Measurements from ENCODE around the gene LRP3. TPM values are rescaled to one million over a fixed set of nuclear protein-coding genes. Genes with fewer than 3 reads are reported as not detected.
"Not testable (repeated sequence)": the region's sequence is repeated elsewhere in the genome, so short reads cannot be mapped to it uniquely, and the experiment has no call there.

LRP3 gene, protein sequence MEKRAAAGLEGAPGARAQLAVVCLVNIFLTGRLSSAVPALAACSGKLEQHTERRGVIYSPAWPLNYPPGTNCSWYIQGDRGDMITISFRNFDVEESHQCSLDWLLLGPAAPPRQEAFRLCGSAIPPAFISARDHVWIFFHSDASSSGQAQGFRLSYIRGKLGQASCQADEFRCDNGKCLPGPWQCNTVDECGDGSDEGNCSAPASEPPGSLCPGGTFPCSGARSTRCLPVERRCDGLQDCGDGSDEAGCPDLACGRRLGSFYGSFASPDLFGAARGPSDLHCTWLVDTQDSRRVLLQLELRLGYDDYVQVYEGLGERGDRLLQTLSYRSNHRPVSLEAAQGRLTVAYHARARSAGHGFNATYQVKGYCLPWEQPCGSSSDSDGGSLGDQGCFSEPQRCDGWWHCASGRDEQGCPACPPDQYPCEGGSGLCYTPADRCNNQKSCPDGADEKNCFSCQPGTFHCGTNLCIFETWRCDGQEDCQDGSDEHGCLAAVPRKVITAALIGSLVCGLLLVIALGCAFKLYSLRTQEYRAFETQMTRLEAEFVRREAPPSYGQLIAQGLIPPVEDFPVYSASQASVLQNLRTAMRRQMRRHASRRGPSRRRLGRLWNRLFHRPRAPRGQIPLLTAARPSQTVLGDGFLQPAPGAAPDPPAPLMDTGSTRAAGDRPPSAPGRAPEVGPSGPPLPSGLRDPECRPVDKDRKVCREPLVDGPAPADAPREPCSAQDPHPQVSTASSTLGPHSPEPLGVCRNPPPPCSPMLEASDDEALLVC
- 8.4 and 11.1 TPM in 2 replicates for total RNA-seq (2014; rRNA removed; shearing (Covaris generic))

DNA sequence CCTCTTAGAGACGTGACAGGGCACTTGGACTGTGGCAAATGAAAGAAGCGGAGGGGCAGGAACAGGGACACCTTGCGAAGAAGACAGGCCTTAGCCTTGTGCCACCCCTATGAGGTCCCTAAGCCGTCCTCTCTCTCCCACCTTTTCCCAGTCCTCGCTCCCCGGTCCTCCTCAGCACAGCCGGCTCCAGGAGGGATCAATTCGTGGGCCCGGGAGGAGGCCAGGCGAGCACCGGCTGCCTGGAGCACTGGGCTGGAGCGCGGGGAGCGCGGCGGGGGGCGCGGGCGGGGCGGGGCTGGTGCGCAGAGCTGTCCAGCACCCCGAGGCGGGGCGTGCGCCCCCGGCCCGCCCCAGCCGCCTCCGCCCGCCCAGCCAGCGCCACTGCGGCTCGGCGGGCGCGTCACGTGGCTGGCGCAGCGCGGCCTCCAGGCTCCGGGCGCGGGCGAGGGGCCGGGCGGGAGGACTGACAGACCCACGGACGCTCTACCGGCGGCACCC is at the start of gene LRP3:
TSS of gene LRP3 (plus strand) at position 466 of the 498 bp plus-strand sequence. CDS start 456 bp downstream, outside the sequence.
- DNase-seq (ENCODE audit: low read depth), result peak; percentile 43

DNA sequence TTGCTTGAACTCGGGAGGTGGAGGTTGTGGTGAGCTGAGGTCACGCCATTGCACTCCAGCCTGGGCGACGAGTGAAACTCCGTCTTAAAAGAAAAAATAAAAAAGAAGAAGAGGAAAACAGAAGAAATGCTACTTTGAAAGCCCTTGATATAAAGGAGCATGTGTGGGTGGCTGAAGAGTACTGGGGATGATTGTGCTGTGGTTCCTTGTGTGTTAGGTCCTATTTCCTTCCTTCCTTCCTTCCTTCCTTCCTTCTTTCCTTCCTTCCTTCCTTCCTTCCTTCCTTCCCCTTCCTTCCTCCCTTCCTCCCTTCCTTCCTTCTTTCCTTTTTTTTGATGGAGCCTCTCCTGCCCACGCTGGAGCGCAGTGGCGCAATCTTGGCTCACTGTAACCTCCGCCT is 47.9 kb upstream of the LRP3 start:
- no peak for DNase-seq (ENCODE audit: low read depth)

DNA sequence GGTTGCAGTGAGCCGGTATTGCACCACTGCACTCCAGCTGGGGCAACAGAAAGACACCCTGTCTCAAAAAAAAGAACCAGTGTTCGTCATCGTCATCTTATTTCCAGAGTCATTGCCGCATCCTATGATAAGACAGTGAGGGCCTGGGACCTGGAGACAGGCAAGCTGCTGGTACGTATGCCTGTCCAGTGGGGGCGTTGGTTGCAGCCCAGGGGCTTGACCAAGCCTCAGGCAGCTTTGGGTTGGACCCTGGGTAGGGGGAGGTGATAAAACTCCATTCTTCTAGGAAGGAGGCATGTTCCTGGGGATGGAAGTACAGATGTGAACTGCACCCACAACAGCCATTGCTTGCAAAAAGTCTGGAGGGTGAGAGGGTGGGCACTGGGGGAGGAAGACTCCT is 46.6 kb upstream of the LRP3 start:
- no peak for DNase-seq (ENCODE audit: low read depth)

DNA sequence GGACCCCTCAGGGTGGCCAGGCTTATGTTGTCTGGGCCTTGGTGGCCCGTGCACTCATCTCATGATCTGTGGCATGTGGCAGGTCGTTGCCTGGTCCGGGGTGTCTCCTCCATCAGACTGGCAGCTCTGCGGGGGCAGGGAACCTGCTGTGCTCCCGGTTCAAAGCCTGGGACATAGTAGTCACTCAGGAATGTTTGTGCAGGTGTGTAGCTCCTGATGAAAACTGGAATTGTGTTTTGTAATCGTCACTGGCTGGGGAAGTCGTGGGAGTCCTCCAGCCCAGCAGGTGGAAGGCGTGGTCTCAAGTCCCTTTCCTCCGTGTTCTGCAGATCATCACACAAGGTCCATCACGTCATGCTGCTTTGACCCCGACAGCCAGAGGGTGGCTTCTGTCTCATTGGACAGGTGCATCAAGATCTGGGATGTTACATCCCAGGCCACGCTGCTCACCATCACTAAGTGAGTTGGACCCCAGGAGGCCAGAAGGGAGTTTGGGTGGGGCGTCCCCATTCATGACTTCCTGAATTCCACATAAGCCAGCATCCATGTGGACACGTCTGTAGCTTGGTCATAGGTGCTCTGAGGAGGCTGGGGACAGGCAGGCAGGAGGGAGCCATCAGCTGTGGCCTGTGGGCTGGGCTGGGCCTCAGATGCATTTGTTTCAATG is 43.1 kb upstream of the LRP3 start:
- no peak for DNase-seq (ENCODE audit: low read depth)

DNA sequence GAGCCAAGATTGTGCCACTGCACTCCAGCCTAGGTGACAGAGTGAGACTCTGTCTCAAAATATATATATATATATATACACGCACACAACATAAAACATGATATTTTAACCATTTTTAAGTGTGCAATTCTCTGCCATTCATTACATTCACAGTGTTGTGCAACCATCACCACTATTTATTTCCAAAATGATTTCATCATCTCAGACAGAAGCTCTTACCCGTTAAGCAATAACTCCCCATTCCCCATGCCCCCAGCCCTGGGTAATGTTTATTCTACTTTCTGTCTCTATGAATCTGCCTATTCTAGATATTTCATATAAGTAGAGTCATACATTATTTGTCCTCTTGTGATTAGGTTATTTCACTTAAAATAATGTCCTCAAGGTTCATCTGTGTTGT is 42.0 kb upstream of the LRP3 start:
- no peak for DNase-seq (ENCODE audit: low read depth)

DNA sequence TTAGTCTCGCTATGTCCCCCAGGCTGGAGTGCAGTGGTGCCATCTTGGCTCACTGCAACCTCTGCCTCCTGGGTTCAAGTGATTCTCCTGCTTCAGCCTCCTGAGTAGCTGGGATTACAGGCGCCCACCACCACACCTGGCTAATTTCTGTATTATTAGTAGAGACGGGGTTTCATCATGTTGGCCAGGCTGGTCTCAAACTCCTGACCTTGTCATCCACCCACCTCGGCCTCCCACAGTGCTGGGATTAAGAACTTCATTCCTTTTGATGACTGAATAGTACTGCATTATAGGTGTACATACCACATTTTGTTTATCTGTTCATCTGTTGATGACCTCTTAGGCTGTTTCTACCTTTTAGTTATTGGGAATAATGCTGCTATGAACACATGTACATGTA is 41.5 kb upstream of the LRP3 start:
- not testable (repeated sequence) for DNase-seq (ENCODE audit: low read depth)

DNA sequence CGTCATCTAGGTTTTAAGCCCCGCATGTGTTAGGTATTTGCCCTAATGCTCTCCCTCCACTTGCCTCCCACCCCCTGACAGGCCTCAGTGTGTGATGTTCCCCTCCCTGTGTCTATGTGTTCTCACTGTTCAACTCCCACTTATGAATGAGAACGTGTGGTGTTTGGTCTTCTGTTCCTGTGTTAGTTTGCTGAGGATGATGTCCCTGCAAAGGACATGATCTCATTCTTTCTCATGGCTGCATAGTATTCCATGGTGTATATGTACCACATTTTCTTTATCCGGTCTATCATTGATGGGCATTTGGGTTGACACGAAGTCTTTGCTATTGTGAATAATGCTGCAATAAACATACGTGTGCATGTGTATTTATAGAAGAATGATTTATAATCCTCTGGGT is 39.8 kb upstream of the LRP3 start:
- DNase-seq (ENCODE audit: low read depth), result not testable (repeated sequence)

DNA sequence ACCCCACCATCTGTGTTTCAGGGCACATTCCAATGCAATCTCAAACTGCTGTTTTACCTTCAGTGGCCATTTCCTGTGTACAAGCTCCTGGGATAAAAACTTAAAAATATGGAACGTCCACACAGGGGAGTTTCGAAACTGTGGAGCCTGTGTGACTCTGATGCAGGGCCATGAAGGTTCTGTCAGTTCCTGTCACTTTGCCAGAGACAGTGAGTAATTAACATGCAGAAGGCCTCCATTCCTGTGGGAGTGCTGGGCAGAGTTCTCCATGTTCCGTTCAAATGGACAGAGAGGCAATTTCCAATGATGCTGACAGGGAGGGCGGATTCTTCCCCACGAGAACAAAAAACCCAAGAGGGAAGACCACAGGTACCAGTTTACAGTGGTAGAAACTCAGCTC is 37.8 kb upstream of the LRP3 start:
- DNase-seq (ENCODE audit: low read depth), result no peak

DNA sequence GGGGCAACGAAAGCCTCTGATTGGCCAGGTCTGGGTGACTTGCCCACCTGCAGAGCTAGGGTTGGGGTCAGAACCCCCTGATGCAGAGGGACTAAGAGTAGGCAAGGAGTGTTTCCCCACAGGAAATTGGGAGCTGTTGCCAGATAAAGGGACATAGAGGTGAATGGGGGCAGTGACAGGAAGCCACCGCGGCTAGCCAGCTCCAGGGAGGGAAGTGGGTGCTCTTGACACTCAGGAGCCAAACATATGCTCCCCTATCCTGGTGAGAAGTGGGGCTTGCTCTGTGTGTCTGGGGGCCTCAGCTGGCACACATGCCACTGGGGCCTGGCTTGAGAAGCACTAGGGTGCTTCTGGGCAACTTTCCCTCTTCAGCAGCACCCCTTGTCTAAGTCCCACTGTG is 36.2 kb upstream of the LRP3 start:
- DNase-seq (ENCODE audit: low read depth), result no peak

DNA sequence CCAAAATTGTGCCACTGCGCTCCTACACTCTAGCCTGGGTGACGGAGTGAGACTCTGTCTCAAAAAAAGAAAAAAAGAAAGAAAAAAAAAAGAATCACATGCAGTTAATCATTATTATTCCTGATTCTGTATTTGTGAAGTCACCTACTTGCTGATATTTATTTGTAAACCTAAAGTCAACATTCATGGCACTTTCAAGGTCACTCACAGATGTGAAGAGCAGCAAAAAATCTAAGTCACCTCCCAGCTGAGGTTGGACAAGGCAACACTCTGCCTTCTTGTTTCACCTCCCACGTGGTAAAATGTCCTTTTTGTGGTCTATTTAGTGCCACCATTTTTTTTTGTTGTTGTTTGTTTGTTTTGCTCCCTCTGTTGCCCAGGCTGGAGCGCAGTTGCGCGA is 35.8 kb upstream of the LRP3 start:
- DNase-seq (ENCODE audit: low read depth), result no peak

DNA sequence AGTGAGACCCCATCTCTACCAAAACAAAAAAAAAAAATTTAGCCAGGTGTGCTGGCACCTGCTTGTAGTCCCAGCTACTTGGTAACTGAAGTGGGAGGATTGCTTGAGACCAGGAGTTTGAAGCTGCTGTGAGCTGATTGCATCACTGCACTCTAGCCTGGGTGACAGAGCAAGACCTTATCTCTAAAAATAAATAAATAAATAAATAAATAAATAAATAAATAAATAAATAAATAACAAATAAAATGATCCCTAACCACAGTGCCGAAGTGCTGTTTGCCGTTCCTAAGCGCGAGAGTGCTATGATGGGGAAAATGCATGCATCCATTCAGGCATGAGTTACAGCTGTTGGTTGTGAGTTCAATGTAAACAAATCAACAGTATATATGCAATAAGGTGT is 35.0 kb upstream of the LRP3 start:
- no peak for DNase-seq (ENCODE audit: low read depth)

DNA sequence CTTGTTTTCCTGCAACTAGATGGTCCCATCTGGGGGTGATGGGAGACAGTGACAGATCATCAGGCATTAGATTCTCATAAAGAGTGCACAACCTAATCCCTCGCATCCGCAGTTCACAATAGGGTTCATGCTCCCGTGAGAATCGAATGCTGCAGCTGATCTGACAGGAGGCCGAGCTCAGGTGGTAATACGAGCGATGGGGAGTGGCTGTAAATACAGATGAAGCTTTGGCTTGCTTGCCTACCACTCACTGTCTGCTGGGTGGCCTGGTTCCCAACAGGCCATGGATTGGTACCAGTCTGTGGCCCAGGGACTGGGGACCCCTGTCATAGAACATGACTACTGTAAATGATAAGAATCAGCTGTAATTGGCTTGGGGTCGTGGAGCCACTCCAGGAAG is 34.2 kb upstream of the LRP3 start:
- no peak for DNase-seq (ENCODE audit: low read depth)

DNA sequence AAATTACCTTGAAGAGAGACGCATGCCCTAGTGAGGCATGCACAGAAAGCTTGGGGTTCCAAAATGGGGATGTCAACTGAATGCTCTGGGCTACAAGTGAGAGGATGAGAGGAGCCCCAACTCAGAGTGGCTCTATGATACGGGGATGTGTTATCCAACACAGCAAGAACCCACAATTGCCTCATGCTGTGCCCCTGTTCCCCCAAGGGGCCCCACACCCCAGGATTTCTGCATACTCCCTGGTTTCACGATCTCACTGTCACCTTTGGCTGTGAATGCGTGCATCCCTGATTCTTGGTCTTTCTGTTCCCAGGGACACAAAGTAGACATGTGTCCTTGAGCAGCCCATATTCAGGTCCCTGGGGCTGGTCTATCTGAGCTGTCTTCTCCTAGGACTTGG is 32.9 kb upstream of the LRP3 start:
- DNase-seq (ENCODE audit: low read depth), result no peak

DNA sequence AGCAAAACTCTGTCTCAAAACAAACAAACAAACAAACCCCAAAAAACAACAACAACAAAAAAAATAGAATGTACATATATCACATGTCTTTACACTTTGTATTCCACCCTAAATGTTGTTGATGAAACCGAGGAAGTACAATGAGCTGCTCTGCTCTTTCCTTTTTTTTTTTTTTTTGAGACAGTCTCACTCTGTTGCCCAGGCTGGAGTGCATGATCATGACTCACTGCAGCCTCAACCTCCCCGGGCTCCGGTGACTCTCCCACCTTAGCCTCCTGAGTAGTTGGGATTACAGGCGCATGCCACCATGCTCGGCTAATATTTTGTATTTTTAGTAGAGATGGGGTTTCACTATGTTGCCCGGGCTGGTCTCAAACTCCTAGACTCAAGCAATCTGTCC is 30.6 kb upstream of the LRP3 start:
- DNase-seq (ENCODE audit: low read depth), result no peak

DNA sequence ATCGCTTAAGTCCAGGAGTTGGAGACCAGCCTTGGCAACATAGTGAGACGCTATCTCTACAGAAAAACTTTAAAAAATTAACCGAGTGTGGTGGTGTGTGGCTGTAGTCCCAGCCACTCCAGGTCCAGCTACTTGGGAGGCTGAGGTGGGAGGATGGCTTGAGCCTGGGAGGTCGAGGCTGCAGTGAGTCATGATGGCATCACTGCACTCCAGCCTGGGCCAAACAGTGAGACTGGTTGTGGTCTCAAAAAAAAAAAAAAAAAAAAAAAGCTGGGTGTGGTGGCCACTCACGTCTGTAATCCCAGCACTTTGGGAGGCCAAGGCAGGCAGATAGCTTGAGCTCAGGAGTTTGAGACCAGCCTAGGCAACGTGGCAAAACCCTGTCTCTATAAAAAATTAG is 28.1 kb upstream of the LRP3 start:
- peak; percentile 57 for DNase-seq (ENCODE audit: low read depth)

DNA sequence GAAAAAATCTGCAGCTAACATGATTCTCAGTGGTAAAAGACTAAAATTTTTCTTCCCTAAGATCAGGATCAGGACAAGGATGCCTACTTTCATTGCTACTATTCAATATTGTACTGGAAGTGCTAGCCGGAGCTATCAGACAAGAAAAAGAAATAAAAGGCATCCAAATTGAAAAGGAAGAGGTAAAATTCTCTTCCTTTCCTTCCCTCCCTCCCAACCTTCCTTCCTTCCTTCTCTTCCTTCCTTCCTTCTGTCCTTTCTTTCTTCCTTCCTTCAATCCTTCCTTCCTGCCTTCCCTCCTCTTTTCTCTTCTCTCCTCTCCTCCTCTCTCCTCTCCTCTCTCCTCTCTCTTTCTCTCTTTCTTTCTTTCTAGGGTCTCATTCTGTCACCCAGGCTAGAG is 26.7 kb upstream of the LRP3 start:
- DNase-seq (ENCODE audit: low read depth), result no peak

DNA sequence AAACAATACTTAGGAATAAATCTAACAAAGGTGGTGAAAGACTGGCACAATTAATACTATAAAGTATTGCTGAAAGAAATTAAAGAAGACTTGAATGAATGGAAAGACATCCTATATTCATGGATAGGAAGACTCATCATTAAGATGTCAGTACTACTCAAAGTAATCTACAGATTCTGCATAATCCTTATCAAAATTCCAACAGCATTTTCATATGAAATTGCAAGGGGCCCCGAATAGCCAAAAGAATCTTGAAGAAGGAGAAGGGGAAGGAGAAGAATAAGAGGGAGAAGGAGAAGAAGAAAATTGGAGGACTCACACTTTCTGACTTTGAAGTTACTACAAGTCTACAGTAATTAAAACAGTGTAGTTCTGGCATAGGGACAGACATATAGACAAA is 25.6 kb upstream of the LRP3 start:
- DNase-seq (ENCODE audit: low read depth), result no peak

DNA sequence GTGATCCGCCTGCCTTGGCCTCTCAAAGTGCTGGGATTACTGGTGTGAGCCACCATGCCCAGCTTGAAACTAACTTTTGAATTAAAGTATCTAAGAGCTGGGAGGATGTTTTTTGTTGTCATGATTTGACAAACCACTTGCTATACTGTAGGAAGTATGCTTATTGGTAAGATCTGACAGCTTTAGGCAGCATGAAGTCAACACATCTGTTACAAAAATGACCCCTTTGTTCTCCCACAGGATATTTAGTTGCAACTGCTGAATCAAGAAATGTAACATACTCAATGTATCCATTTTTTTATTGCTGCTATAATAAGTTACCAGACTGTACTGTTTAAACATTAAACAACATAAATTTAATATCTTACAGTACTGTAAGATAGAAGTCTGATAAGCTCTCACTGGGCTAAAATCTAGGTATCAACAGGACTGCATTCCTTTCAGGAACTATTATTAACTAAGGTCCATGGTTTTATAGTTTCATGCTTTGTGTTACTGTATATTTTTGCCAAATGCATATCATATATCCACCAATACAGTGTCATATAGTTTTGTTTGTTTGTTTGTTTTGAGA is 22.8 kb upstream of the LRP3 start:
- no peak for DNase-seq (ENCODE audit: low read depth)

DNA sequence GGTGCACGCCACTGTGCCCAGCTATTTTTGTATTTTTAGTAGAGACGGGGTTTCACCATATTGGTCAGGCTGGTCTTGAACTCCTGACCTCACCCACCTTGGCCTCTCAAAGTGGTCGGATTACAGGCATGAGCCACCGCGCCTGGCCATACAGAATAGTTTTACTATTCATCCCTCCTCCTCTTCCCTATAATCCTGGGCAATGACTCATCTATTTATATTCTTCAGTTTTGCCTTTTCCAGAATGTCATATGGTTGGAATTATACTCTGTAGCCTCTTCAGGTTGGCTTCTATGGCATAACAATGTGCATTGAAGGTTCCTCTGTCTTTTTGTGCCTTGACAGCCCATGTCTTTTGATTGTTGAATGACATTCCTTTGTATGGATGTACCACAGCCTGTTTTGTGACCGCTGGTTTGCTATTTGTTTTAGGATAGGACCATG is 22.2 kb upstream of the LRP3 start:
- no peak for DNase-seq (ENCODE audit: low read depth)

DNA sequence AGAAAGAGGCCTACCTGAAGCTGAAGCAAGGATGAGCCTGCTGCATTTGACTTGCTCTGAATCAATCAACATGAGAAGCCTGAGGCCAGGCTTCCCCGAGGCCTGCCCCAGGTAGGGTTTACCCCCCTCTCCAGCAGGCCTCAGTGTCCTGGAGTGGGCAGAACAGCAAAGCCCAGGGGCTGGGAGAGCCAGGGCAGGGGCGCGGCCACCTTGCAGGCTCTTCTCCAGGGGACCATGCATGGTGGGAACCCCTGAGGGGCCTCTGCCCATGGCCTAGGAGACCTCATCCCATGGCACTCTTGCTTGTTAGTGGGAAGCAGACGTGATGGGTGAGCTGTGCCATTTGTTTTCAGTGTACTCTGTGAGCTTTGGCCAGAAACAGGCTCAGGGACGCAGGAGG is 19.9 kb upstream of the LRP3 start:
- DNase-seq (ENCODE audit: low read depth), result no peak

DNA sequence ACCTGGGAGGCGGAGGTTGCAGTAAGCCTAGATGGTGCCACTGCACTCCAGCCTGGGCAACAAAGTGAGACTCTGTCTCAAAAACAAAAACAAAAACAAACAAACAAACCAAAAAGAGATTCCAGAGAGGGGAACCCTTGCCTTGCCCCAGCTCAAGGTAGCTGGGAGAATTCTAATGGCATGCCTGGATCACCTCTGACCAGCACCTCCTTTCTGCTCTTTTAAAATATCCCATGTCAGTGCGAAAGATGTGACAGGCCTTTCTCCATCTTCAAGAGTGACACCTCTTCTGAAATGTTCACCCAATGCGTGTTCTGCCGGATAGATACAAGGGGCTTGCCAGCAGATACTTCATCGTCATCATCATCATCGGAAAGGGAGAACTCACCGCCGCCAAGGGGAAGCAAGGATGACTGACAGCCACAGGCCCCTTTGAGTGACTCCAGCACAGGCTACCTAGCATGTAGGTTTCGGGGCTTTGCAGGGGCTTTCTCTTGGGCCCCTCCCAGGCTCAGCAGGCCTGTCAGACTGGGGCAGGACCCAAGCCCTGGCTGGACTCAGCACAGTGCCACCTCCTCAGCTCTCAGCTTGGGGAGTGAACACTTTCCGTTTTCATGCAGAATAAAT is 18.9 kb upstream of the LRP3 start:
- DNase-seq (ENCODE audit: low read depth), result no peak
